Measurements from ENCODE around the gene ALDOB.

Gene ALDOB

DNA sequence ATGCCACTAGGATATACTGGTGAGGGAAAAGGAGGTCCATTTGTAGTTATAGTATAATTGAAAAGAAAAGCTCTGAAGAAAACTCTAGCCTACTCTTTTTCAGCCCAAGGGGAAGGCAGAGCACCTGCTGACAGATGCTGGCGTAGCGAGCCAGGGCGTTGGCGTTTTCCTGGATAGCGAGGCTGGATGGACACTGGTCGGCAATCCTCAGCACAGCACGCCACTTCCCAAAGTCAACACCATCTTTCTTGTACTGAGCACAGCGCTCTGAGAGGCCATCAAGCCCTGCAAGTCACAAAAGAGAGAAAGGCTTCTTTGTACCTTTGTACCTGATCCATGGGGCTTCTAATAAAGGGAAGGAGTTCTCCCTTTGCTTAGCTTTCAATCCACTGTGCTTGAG lies 8.2 kb downstream of the ALDOB start:
- no peaks in the 10 kb centered on the region for H3K9me3 ChIP-seq (replicated peaks in 1 of 2; ENCODE audit: control insufficient read depth in 2 of 2, insufficient read depth in 1 of 2, low read depth in 1 of 2, low read length in 2 of 2)
- H3K18ac ChIP-seq (ENCODE audit: low read length) = no peak overlapping the region
- no peak overlapping the region for H2AFZ ChIP-seq (ENCODE audit: low read length)
- peaks cover 0 to 15% (median 0%) of the 10 kb centered on the region in 3 experiments for H3K27me3 ChIP-seq (ENCODE audit: control insufficient read depth in 3 of 3, insufficient read depth in 3 of 3, low read depth in 1 of 3, low read length in 3 of 3)
- no peaks in the 10 kb centered on the region for H3K36me3 ChIP-seq (replicated peaks in 1 of 2; ENCODE audit: control insufficient read depth in 2 of 2, insufficient read depth in 2 of 2, low read length in 2 of 2)
- H2BK15ac ChIP-seq (ENCODE audit: low read length) = no peak overlapping the region
- WGBS, 2 donors (ENCODE audit: extremely low coverage in 2 of 2, insufficient read length in 2 of 2, insufficient replicate concordance in 1 of 2) = no CpG with 5 or more reads among the region's 8 CpGs
- H3K79me1 ChIP-seq (ENCODE audit: low read depth, low read length) = no peaks in the 10 kb centered on the region
- no peak overlapping the region for H2BK5ac ChIP-seq (ENCODE audit: low read length)
- no peak overlapping the region for H4K91ac ChIP-seq (ENCODE audit: low read depth, low read length, poor library complexity)
- H3K14ac ChIP-seq (ENCODE audit: low read length) = no peak overlapping the region
- no peak overlapping the region for H2AK5ac ChIP-seq (ENCODE audit: low read depth, low read length)
- no peak overlapping the region for H3K23ac ChIP-seq (ENCODE audit: low read depth, low read length, poor library complexity)
- no peak overlapping the region for H3K27ac ChIP-seq (replicated peaks; ENCODE audit: low read length)
- H3K4me2 ChIP-seq (ENCODE audit: insufficient read depth, low read length, poor library complexity, severe bottlenecking) = no peak overlapping the region
- no peak overlapping the region for H2BK120ac ChIP-seq (ENCODE audit: low read depth, low read length)
- DNase-seq (ENCODE audit: low spot score) = no peak
- no peak overlapping the region for H3K9ac ChIP-seq (ENCODE audit: low read depth, low read length, poor library complexity)
- H3K4ac ChIP-seq (ENCODE audit: low read length) = no peak overlapping the region
- H3K4me1 ChIP-seq (ENCODE audit: control insufficient read depth in 2 of 2, insufficient read depth in 1 of 2, low read depth in 1 of 2, low read length in 2 of 2) = peaks cover 0 to 2% of the 10 kb centered on the region in 2 donors
- no peak overlapping the region for H3K4me3 ChIP-seq (ENCODE audit: low read length in 2 of 2)
- no peak overlapping the region for H2BK12ac ChIP-seq (ENCODE audit: low read length)
- H4K8ac ChIP-seq (ENCODE audit: low read depth, low read length) = no peak overlapping the region

DNA sequence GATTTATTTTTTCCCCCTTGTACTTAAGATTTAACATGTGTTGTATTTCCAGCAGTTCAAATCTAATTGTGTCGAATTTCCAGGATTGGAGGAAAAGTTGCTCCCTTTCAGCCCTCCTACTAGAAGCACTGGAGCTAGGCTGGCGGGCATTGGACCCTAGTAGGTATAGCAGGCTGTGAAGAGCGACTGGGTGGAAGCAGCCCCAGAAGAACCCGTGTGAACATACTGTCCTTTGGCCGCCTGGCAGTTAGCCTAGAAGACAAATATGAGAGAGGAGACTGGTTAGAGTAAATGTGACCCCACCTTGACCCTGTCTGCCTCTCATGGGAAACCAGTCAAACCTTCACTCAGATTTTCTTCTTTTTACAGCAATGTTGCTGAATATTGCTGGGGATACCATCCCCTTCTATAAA lies 13.9 kb downstream of the ALDOB start:
- no peak for DNase-seq (ENCODE audit: low spot score)
- H3K27ac ChIP-seq (replicated peaks; ENCODE audit: low read length) = no peak overlapping the region

DNA sequence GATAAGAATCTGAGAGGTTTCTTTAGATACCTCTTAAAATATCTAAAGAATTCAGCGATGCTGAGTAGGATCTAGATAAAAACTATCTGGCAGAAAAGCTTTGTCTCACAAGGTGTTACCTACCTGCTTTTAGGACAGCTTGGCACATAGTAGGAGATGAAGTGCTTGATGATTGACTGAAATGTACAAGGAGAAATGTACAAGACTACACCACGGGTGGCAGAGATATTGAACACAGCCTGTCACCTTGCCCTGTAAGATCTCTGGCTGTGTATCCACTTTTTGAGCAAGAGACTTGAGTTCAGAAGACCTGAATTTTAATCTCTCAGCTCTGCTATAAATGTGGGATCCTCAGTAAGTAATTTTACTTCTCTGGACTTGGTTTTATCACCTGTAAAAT lies 15.7 kb downstream of the ALDOB start:
- no peak overlapping the region for H2BK12ac ChIP-seq (ENCODE audit: low read length)
- H3K4me1 ChIP-seq (ENCODE audit: control insufficient read depth in 2 of 2, insufficient read depth in 1 of 2, low read depth in 1 of 2, low read length in 2 of 2) = no peaks in the 10 kb centered on the region
- no peak overlapping the region for H2AK5ac ChIP-seq (ENCODE audit: low read depth, low read length)
- H2AFZ ChIP-seq (ENCODE audit: low read length) = no peak overlapping the region
- H4K8ac ChIP-seq (ENCODE audit: low read depth, low read length) = no peak overlapping the region
- H3K79me1 ChIP-seq (ENCODE audit: low read depth, low read length) = no peaks in the 10 kb centered on the region
- no peak overlapping the region for H2BK5ac ChIP-seq (ENCODE audit: low read length)
- no peak overlapping the region for H3K9ac ChIP-seq (ENCODE audit: low read depth, low read length, poor library complexity)
- no CpG with 5 or more reads among the region's 2 CpGs for WGBS, 2 donors (ENCODE audit: extremely low coverage in 2 of 2, insufficient read length in 2 of 2, insufficient replicate concordance in 1 of 2)
- no peak overlapping the region for H3K27ac ChIP-seq (replicated peaks; ENCODE audit: low read length)
- DNase-seq (ENCODE audit: low spot score) = no peak
- H4K91ac ChIP-seq (ENCODE audit: low read depth, low read length, poor library complexity) = no peak overlapping the region
- H3K27me3 ChIP-seq (ENCODE audit: control insufficient read depth in 3 of 3, insufficient read depth in 3 of 3, low read depth in 1 of 3, low read length in 3 of 3) = no peaks in the 10 kb centered on the region
- peaks cover 0 to 3% of the 10 kb centered on the region in 2 donors for H3K9me3 ChIP-seq (replicated peaks in 1 of 2; ENCODE audit: control insufficient read depth in 2 of 2, insufficient read depth in 1 of 2, low read depth in 1 of 2, low read length in 2 of 2)
- H3K23ac ChIP-seq (ENCODE audit: low read depth, low read length, poor library complexity) = no peak overlapping the region
- H3K18ac ChIP-seq (ENCODE audit: low read length) = no peak overlapping the region
- H3K36me3 ChIP-seq (replicated peaks in 1 of 2; ENCODE audit: control insufficient read depth in 2 of 2, insufficient read depth in 2 of 2, low read length in 2 of 2) = no peaks in the 10 kb centered on the region
- no peak overlapping the region for H3K4me2 ChIP-seq (ENCODE audit: insufficient read depth, low read length, poor library complexity, severe bottlenecking)
- no peak overlapping the region for H2BK15ac ChIP-seq (ENCODE audit: low read length)
- H2BK120ac ChIP-seq (ENCODE audit: low read depth, low read length) = no peak overlapping the region
- no peak overlapping the region for H3K14ac ChIP-seq (ENCODE audit: low read length)
- H3K4me3 ChIP-seq (ENCODE audit: low read length in 2 of 2) = no peak overlapping the region
- no peak overlapping the region for H3K4ac ChIP-seq (ENCODE audit: low read length)

More for the DNA sequence above, 13.9 kb downstream of the ALDOB start:
- Histone ChIP-seq H3K4ac (ENCODE audit: low read length) (no peak overlapping the region), H3K4me2 (ENCODE audit: insufficient read depth, low read length, poor library complexity, severe bottlenecking) (no peak overlapping the region), H3K18ac (ENCODE audit: low read length) (no peak overlapping the region), H2BK12ac (ENCODE audit: low read length) (no peak overlapping the region), H3K27me3 (ENCODE audit: control insufficient read depth in 3 of 3, insufficient read depth in 3 of 3, low read depth in 1 of 3, low read length in 3 of 3) (peaks cover 0 to under 1% (median 0%) of the 10 kb centered on the region in 3 experiments), H3K23ac (ENCODE audit: low read depth, low read length, poor library complexity) (no peak overlapping the region), H2BK120ac (ENCODE audit: low read depth, low read length) (no peak overlapping the region), H2BK15ac (ENCODE audit: low read length) (no peak overlapping the region), H2AFZ (ENCODE audit: low read length) (no peak overlapping the region), H2AK5ac (ENCODE audit: low read depth, low read length) (no peak overlapping the region), H4K8ac (ENCODE audit: low read depth, low read length) (no peak overlapping the region), H3K36me3 (replicated peaks in 1 of 2; ENCODE audit: control insufficient read depth in 2 of 2, insufficient read depth in 2 of 2, low read length in 2 of 2) (no peaks in the 10 kb centered on the region), H3K4me1 (ENCODE audit: control insufficient read depth in 2 of 2, insufficient read depth in 1 of 2, low read depth in 1 of 2, low read length in 2 of 2) (no peaks in the 10 kb centered on the region), H3K14ac (ENCODE audit: low read length) (no peak overlapping the region), H2BK5ac (ENCODE audit: low read length) (no peak overlapping the region), H4K91ac (ENCODE audit: low read depth, low read length, poor library complexity) (no peak overlapping the region), H3K9ac (ENCODE audit: low read depth, low read length, poor library complexity) (no peak overlapping the region), H3K9me3 (replicated peaks in 1 of 2; ENCODE audit: control insufficient read depth in 2 of 2, insufficient read depth in 1 of 2, low read depth in 1 of 2, low read length in 2 of 2) (no peaks in the 10 kb centered on the region), H3K79me1 (ENCODE audit: low read depth, low read length) (no peaks in the 10 kb centered on the region), H3K4me3 (ENCODE audit: low read length in 2 of 2) (no peak overlapping the region)
- WGBS, 2 donors (ENCODE audit: extremely low coverage in 2 of 2, insufficient read length in 2 of 2, insufficient replicate concordance in 1 of 2) = no CpG with 5 or more reads among the region's 5 CpGs

DNA sequence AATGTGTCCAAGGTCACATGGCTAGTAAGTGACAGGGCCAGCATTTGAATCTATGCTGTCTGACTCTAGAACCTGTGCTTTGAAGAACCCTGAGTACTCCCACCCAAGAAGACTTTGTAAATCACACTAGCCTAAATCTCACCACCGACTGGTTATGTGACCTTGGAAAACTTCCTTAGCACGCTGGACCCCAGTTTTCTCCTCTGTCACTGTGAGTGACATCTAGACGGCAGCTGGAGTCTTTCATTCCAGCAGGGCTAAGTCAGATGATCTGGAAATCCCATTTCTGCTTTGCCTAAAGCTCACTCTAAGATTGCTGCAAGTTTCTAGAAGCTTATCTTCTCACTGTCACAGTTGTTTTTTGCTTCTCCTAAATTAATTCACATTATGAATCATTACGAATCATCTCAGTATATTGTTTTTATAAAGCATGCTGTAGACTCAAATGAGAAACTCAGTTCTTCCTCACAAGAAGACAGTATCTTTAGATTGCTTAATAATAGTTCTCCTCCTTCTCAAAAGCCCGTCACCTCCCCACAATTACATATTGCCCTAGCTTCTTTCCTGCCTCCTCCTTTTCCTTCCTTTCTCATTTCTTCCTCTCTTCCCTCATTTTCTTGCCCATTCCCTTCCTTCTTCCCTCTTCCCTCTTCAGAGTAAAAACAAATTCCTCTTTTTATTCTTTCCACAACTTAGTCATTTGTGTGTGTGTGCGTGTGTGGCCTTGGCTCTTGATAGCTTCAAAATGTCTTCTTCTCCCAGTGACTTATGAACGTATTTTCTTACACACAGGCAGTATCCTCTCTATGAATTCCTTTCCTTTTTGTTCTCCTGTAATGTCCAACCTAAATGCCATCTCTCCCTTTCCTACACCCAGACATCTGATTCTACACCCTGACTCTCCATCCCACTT lies 16.8 kb downstream of the ALDOB start:
- no peak overlapping the region for H2AK5ac ChIP-seq (ENCODE audit: low read depth, low read length)

More for the DNA sequence above, 16.8 kb downstream of the ALDOB start:
- no peak overlapping the region for H2BK15ac ChIP-seq (ENCODE audit: low read length)
- no peak overlapping the region for H2AFZ ChIP-seq (ENCODE audit: low read length)
- no CpG with 5 or more reads among the region's 7 CpGs for WGBS, 2 donors (ENCODE audit: extremely low coverage in 2 of 2, insufficient read length in 2 of 2, insufficient replicate concordance in 1 of 2)
- no peak overlapping the region for H2BK5ac ChIP-seq (ENCODE audit: low read length)
- no peak overlapping the region for H2BK120ac ChIP-seq (ENCODE audit: low read depth, low read length)
- no peak overlapping the region for H2BK12ac ChIP-seq (ENCODE audit: low read length)
- H3K4me2 ChIP-seq (ENCODE audit: insufficient read depth, low read length, poor library complexity, severe bottlenecking) = no peak overlapping the region
- H4K8ac ChIP-seq (ENCODE audit: low read depth, low read length) = no peak overlapping the region
- H3K36me3 ChIP-seq (replicated peaks in 1 of 2; ENCODE audit: control insufficient read depth in 2 of 2, insufficient read depth in 2 of 2, low read length in 2 of 2) = no peaks in the 10 kb centered on the region
- H3K23ac ChIP-seq (ENCODE audit: low read depth, low read length, poor library complexity) = no peak overlapping the region
- DNase-seq (ENCODE audit: low spot score) = no peak
- H3K27ac ChIP-seq (replicated peaks; ENCODE audit: low read length) = no peak overlapping the region
- H3K4ac ChIP-seq (ENCODE audit: low read length) = no peak overlapping the region
- H3K9ac ChIP-seq (ENCODE audit: low read depth, low read length, poor library complexity) = no peak overlapping the region
- no peaks in the 10 kb centered on the region for H3K27me3 ChIP-seq (ENCODE audit: control insufficient read depth in 3 of 3, insufficient read depth in 3 of 3, low read depth in 1 of 3, low read length in 3 of 3)
- no peak overlapping the region for H3K4me3 ChIP-seq (ENCODE audit: low read length in 2 of 2)
- H3K4me1 ChIP-seq (ENCODE audit: control insufficient read depth in 2 of 2, insufficient read depth in 1 of 2, low read depth in 1 of 2, low read length in 2 of 2) = no peaks in the 10 kb centered on the region
- peaks cover 0 to 3% of the 10 kb centered on the region in 2 donors for H3K9me3 ChIP-seq (replicated peaks in 1 of 2; ENCODE audit: control insufficient read depth in 2 of 2, insufficient read depth in 1 of 2, low read depth in 1 of 2, low read length in 2 of 2)
- no peak overlapping the region for H3K18ac ChIP-seq (ENCODE audit: low read length)
- H4K91ac ChIP-seq (ENCODE audit: low read depth, low read length, poor library complexity) = no peak overlapping the region
- H3K79me1 ChIP-seq (ENCODE audit: low read depth, low read length) = no peaks in the 10 kb centered on the region
- H3K14ac ChIP-seq (ENCODE audit: low read length) = no peak overlapping the region
